ENCODE data around the gene MED7. TPM values are rescaled to one million over a fixed set of nuclear protein-coding genes. Genes with fewer than 3 reads are reported as not detected.
"Not testable (repeated sequence)": the region's sequence is repeated elsewhere in the genome, so short reads cannot be mapped to it uniquely, and the experiment has no call there.

Gene MED7, protein sequence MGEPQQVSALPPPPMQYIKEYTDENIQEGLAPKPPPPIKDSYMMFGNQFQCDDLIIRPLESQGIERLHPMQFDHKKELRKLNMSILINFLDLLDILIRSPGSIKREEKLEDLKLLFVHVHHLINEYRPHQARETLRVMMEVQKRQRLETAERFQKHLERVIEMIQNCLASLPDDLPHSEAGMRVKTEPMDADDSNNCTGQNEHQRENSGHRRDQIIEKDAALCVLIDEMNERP
- polyA plus RNA-seq, result 10 to 100 TPM in 3 of 4 donors, 1 to 10 TPM in 1; 7.8 to 16.0 (median 12.3) TPM
- long read RNA-seq, donor 1, transcript MED7-201 (2 exons, 2,402 nt), result major isoform, 25 of 27 reads
- long read RNA-seq, donor 1, partial matches to known transcripts, result 0 of 27 reads
- long read RNA-seq, donor 1, other reads (novel, unspliced or antisense), result 0 of 27 reads
- long read RNA-seq, donor 2, partial matches to known transcripts, result 0 of 4 reads
- long read RNA-seq, donor 2, other reads (novel, unspliced or antisense), result 0 of 4 reads
- long read RNA-seq, donor 3, transcript MED7-201 (2 exons, 2,402 nt), result major isoform, 6 of 6 reads
- long read RNA-seq, donor 3, partial matches to known transcripts, result 0 of 6 reads
- long read RNA-seq, donor 3, other reads (novel, unspliced or antisense), result 0 of 6 reads
- long read RNA-seq, donor 4, result 0 reads
- long read RNA-seq, donor 5, result 0 reads
- long read RNA-seq, donor 6, transcript MED7-201 (2 exons, 2,402 nt), result major isoform, 9 of 11 reads
- long read RNA-seq, donor 6, partial matches to known transcripts, result 0 of 11 reads
- long read RNA-seq, donor 6, other reads (novel, unspliced or antisense), result 0 of 11 reads
- long read RNA-seq, donor 7, transcript MED7-201 (2 exons, 2,402 nt), result major isoform, 18 of 19 reads
- long read RNA-seq, donor 7, partial matches to known transcripts, result 0 of 19 reads
- long read RNA-seq, donor 7, other reads (novel, unspliced or antisense), result 0 of 19 reads
- long read RNA-seq, donor 8, partial matches to known transcripts, result 0 of 1 reads
- long read RNA-seq, donor 8, other reads (novel, unspliced or antisense), result 0 of 1 reads
- long read RNA-seq, donor 9, result 0 reads
- long read RNA-seq, donor 10, transcript MED7-201 (2 exons, 2,402 nt), result major isoform, 11 of 11 reads
- long read RNA-seq, donor 10, partial matches to known transcripts, result 0 of 11 reads
- long read RNA-seq, donor 10, other reads (novel, unspliced or antisense), result 0 of 11 reads

DNA sequence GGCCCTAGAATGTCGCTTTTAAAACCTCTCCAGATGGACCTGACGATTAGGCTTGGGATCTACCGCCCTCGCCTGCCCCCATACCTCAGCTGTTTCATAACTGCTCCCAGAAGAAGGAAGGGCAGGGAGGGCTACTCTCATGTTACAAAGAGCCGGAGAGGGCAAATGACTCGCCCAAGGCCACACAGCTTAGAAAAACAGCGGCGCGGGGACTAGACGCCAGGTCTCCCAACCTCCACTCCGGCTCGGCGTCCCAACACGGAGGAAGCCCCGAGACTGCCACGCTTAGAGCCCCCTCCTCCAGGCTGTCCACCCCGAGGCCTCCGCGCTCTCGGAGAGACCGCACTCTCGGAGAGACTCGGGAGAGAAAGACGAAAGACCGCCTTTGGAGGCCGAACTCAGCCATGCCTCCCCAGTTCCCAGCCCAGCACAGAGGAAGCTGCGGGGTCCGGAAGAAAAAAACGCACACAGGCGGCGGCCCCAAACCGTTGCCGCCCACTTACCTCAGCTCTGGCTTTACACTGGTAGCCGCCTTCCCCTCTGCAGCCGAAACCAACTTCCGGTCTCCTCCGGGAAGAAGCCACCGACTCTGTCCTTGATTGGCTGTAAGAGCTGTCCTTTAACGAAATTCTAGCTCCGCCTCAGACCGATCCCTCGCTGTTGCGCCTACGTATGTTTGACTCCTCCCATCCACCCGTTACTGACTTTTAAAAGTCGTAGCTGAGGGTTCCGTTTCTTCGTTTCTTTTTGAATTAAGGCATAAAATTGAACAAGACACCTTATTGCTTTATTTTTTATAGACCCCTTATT is at the start of gene MED7:
TSS of gene MED7 (minus strand) at position 549 of the 810 bp plus-strand sequence. CDS start 3,434 bp downstream, outside the sequence.
- FAIRE-seq (peak; percentile 95), DNase-seq (peak; percentile 99)
- Histone ChIP-seq H3K27ac (ENCODE audit: low read depth in 1 of 3, low read length in 2 of 3) (peak within 1 kb of the TSS; percentile 83 to 98 (median 83)), H3K4me1 (ENCODE audit: control insufficient read depth in 3 of 3, insufficient read depth in 2 of 3, low read depth in 1 of 3, low read length in 2 of 3) (peaks cover 0 to 6% (median 4%) of the 10 kb centered on the region in 3 donors), H3K4me3 (ENCODE audit: low read depth in 1 of 3, low read length in 3 of 3) (peak within 1 kb of the TSS; percentile 87 to 97 (median 97)), H3K27me3 (ENCODE audit: control insufficient read depth in 3 of 3, insufficient read depth in 3 of 3, low read length in 3 of 3) (no peaks in the 10 kb centered on the region), H3K9me3 (ENCODE audit: control insufficient read depth in 2 of 2, insufficient read depth in 1 of 2, low read depth in 1 of 2, low read length in 1 of 2) (no peaks in the 10 kb centered on the region), H3K36me3 (ENCODE audit: control insufficient read depth in 3 of 3, insufficient read depth in 2 of 3, low read depth in 1 of 3, low read length in 3 of 3) (peaks cover 0 to 5% (median 3%) of the 10 kb centered on the region in 3 donors)
- 1% methylated on average over 44 to 48 of the region's 48 CpGs for WGBS, 3 donors

DNA sequence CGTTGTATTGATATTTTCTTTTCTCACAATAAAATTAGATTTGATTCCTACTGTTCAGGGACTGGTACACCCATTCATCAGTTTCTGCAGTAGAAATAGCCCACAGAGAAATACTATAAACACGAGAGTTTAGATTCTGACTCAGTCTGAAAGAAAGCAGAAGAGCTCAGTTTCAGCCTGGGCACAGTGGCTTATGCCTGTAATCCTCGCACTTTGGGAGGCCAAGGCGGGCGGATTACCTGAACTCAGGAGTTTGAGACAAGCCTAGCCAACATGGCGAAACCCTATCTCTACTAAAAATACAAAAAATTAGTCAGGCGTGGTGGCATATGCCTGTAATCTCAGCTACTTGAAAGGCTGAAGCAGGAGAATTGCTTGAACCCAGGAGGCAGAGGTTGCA is 46.6 kb upstream of the MED7 start:
- Histone ChIP-seq H3K9me3 (ENCODE audit: control insufficient read depth in 2 of 2, insufficient read depth in 1 of 2, low read depth in 1 of 2, low read length in 1 of 2) (peaks cover 0 to 3% of the 10 kb centered on the region in 2 donors), H3K27me3 (ENCODE audit: control insufficient read depth in 3 of 3, insufficient read depth in 3 of 3, low read length in 3 of 3) (peaks cover 0 to 1% (median 0%) of the 10 kb centered on the region in 3 donors), H3K36me3 (ENCODE audit: control insufficient read depth in 3 of 3, insufficient read depth in 2 of 3, low read depth in 1 of 3, low read length in 3 of 3) (no peaks in the 10 kb centered on the region), H3K27ac (ENCODE audit: low read depth in 1 of 3, low read length in 2 of 3) (no peak overlapping the region), H3K4me3 (ENCODE audit: low read depth in 1 of 3, low read length in 3 of 3) (no peak overlapping the region), H3K4me1 (ENCODE audit: control insufficient read depth in 3 of 3, insufficient read depth in 2 of 3, low read depth in 1 of 3, low read length in 2 of 3) (no peaks in the 10 kb centered on the region)
- DNase-seq (no peak), FAIRE-seq (no peak)
- 65 to 76% (median 67%) methylated on average over 7 of the region's 7 CpGs for WGBS, 3 donors

DNA sequence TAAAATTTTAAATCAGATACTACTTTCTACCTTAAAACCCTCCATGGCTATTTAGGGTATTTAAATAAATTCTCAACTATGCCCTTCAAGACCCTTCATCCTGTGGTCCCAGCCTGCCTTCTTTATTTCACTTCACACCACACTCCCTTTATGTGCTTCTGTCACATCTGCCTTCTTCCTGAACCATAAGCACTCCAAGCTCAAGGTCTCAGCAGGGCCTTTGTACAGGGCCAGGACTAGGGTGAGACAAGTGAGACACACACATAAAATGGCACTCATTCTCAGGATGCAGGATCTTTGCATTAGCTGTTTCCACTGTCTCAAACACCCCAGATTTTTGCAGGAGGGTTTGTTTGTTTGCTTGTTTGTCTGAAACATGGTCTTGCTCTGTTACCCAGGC is 45.6 kb upstream of the MED7 start:
- FAIRE-seq, result no peak
- H3K4me1 ChIP-seq (ENCODE audit: control insufficient read depth in 3 of 3, insufficient read depth in 2 of 3, low read depth in 1 of 3, low read length in 2 of 3), result no peaks in the 10 kb centered on the region
- H3K27ac ChIP-seq (ENCODE audit: low read depth in 1 of 3, low read length in 2 of 3), result no peak overlapping the region
- DNase-seq, result no peak
- no peaks in the 10 kb centered on the region for H3K36me3 ChIP-seq (ENCODE audit: control insufficient read depth in 3 of 3, insufficient read depth in 2 of 3, low read depth in 1 of 3, low read length in 3 of 3)
- peaks cover 0 to 2% (median 0%) of the 10 kb centered on the region in 3 donors for H3K27me3 ChIP-seq (ENCODE audit: control insufficient read depth in 3 of 3, insufficient read depth in 3 of 3, low read length in 3 of 3)
- no peak overlapping the region for H3K4me3 ChIP-seq (ENCODE audit: low read depth in 1 of 3, low read length in 3 of 3)
- peaks cover 0 to 3% of the 10 kb centered on the region in 2 donors for H3K9me3 ChIP-seq (ENCODE audit: control insufficient read depth in 2 of 2, insufficient read depth in 1 of 2, low read depth in 1 of 2, low read length in 1 of 2)

DNA sequence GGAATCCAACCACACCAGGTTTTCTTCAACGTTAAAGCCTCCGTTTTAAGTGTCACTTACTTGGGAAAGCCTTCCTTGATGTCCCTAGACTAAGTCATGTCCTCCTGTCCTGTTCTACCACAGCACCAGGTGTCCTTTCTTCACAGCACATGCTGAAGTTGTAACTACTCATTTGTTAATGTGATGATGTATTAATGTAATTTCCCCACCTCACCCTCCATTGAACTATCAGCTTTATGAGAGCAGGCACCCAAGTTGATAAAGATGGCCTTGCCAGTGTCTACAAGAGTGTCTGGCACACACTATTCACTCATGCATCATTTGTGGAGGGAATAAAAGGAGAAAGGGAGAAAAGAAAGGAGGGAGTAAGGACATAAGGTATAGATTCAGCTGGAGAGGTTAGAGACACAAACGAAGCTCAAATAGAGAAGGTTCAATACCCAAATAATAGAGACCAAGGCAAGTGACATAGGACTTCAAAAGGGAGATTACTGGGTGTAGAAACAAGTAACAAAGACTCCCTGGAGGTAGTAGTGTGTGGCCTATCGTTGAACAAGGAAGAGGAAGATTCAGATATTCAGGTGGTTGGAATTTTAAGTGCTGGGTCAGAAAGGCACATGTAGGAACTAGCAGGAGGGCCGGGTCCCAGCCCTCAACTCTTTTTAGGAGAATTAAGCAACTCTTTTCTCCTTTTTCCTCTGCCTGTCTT is 44.5 kb upstream of the MED7 start:
- Histone ChIP-seq H3K27me3 (ENCODE audit: control insufficient read depth in 3 of 3, insufficient read depth in 3 of 3, low read length in 3 of 3) (peaks cover 0 to 2% (median 0%) of the 10 kb centered on the region in 3 donors), H3K27ac (ENCODE audit: low read depth in 1 of 3, low read length in 2 of 3) (no peak overlapping the region), H3K9me3 (ENCODE audit: control insufficient read depth in 2 of 2, insufficient read depth in 1 of 2, low read depth in 1 of 2, low read length in 1 of 2) (no peaks in the 10 kb centered on the region), H3K36me3 (ENCODE audit: control insufficient read depth in 3 of 3, insufficient read depth in 2 of 3, low read depth in 1 of 3, low read length in 3 of 3) (no peaks in the 10 kb centered on the region), H3K4me3 (ENCODE audit: low read depth in 1 of 3, low read length in 3 of 3) (no peak overlapping the region), H3K4me1 (ENCODE audit: control insufficient read depth in 3 of 3, insufficient read depth in 2 of 3, low read depth in 1 of 3, low read length in 2 of 3) (no peaks in the 10 kb centered on the region)
- FAIRE-seq, result no peak
- DNase-seq, result no peak
- 42 to 61% (median 54%) methylated on average over 5 of the region's 5 CpGs for WGBS, 3 donors

DNA sequence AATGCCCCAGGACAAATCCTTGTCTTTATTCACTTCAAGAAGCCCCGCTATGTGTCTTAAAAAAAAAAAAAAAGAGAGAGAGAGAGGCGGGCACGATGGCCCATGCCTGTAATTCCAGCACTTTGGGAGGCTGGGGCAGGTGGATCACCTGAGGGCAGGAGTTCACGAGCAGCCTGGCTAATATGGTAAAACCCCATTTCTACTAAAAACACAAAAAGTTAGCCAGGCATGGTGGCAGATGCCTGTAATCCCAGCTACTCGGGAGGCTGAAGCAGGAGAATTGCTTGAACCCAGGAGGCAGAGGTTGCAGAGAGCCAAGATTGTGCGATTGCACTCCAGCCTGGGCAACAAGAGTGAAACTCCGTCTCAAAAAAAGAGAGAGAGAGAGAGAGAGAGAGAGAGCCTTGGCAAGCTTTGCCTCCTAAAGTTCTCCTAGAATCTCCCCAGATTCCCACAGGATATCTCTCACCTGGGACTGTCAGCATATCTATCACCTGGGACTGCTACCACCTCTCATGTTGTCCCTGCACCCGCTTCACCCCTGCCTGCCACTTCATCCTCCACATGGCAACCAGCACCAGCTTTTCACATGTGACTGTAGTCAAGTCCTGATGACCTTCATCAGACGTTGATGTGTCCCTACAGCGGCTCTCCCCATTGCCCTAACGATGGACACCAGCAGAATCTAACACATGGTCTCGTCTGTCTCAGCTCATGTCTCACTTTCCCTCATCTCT is 43.8 kb upstream of the MED7 start:
- H3K36me3 ChIP-seq (ENCODE audit: control insufficient read depth in 3 of 3, insufficient read depth in 2 of 3, low read depth in 1 of 3, low read length in 3 of 3), result no peaks in the 10 kb centered on the region
- H3K4me1 ChIP-seq (ENCODE audit: control insufficient read depth in 3 of 3, insufficient read depth in 2 of 3, low read depth in 1 of 3, low read length in 2 of 3), result no peaks in the 10 kb centered on the region
- DNase-seq (no peak), FAIRE-seq (no peak)
- no peak overlapping the region for H3K4me3 ChIP-seq (ENCODE audit: low read depth in 1 of 3, low read length in 3 of 3)
- no peaks in the 10 kb centered on the region for H3K9me3 ChIP-seq (ENCODE audit: control insufficient read depth in 2 of 2, insufficient read depth in 1 of 2, low read depth in 1 of 2, low read length in 1 of 2)
- 64 to 74% (median 68%) methylated on average over 11 to 12 of the region's 12 CpGs for WGBS, 3 donors
- H3K27me3 ChIP-seq (ENCODE audit: control insufficient read depth in 3 of 3, insufficient read depth in 3 of 3, low read length in 3 of 3), result peaks cover 0 to 2% (median 0%) of the 10 kb centered on the region in 3 donors
- H3K27ac ChIP-seq (ENCODE audit: low read depth in 1 of 3, low read length in 2 of 3), result no peak overlapping the region

DNA sequence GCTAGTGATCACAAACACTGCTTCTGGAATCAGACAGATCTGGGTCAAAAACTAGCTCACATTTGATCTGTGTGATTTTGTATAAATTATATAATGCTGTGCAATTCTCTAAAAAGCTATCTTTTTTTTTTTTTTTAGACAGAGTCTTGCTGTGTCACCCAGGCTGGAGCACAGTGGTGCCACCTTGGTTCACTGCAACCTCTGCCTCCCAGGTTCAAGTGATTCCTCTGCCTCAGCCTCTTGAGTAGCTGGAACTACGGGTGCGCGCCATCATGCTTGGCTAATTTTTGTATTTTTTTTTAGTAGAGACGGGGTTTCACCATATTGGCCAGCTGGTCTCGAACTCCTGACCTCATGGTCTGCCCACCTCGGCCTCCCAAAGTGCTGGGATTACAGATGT is 42.5 kb upstream of the MED7 start:
- H3K9me3 ChIP-seq (ENCODE audit: control insufficient read depth in 2 of 2, insufficient read depth in 1 of 2, low read depth in 1 of 2, low read length in 1 of 2); H3K4me3 ChIP-seq (ENCODE audit: low read depth in 1 of 3, low read length in 3 of 3); FAIRE-seq; H3K27ac ChIP-seq (ENCODE audit: low read depth in 1 of 3, low read length in 2 of 3); H3K27me3 ChIP-seq (ENCODE audit: control insufficient read depth in 3 of 3, insufficient read depth in 3 of 3, low read length in 3 of 3); DNase-seq; H3K36me3 ChIP-seq (ENCODE audit: control insufficient read depth in 3 of 3, insufficient read depth in 2 of 3, low read depth in 1 of 3, low read length in 3 of 3); H3K4me1 ChIP-seq (ENCODE audit: control insufficient read depth in 3 of 3, insufficient read depth in 2 of 3, low read depth in 1 of 3, low read length in 2 of 3): not testable (repeated sequence)
- WGBS, 3 donors, result 80 to 92% (median 86%) methylated on average over 6 of the region's 6 CpGs

DNA sequence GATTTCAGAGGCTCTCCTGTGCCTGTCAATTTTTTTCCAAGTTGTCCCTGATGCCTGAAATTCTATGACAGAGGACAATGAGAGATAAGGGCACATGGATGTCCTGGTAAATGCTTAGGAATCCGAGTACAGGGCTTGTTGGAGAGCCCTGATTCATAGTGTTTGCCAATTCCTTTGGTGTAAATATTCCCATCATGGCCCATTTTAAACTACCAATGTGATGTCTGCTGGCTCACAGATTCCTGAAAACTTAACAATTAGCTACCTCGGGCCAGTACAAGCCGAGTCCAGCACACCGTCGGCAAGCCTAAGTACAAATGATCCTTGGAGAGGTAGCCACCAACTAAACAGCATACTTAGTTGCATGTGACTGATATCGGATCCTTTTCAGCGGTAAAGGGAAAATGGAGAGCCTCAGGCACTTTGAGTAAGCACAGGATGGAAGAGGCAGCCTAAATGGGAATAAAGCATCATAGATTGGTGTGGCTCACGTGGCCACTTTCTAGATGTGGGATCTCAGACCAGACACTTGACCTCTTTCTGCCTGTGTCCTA is 41.5 kb upstream of the MED7 start:
- no peak overlapping the region for H3K27ac ChIP-seq (ENCODE audit: low read depth in 1 of 3, low read length in 2 of 3)
- FAIRE-seq, result no peak

More for the DNA sequence above, 41.5 kb upstream of the MED7 start:
- Histone ChIP-seq H3K36me3 (ENCODE audit: control insufficient read depth in 3 of 3, insufficient read depth in 2 of 3, low read depth in 1 of 3, low read length in 3 of 3) (no peaks in the 10 kb centered on the region), H3K4me3 (ENCODE audit: low read depth in 1 of 3, low read length in 3 of 3) (peak overlapping the region in 2 of 3 donors; percentile 13 to 35), H3K27me3 (ENCODE audit: control insufficient read depth in 3 of 3, insufficient read depth in 3 of 3, low read length in 3 of 3) (peaks cover 0 to 2% (median 0%) of the 10 kb centered on the region in 3 donors), H3K4me1 (ENCODE audit: control insufficient read depth in 3 of 3, insufficient read depth in 2 of 3, low read depth in 1 of 3, low read length in 2 of 3) (no peaks in the 10 kb centered on the region), H3K9me3 (ENCODE audit: control insufficient read depth in 2 of 2, insufficient read depth in 1 of 2, low read depth in 1 of 2, low read length in 1 of 2) (no peaks in the 10 kb centered on the region)
- no peak for DNase-seq
- 60 to 75% (median 69%) methylated on average over 8 of the region's 8 CpGs for WGBS, 3 donors

All from small intestine (tissue), 16 donors.